H9 (cell line): ENCODE results near the gene PPFIBP2. TPM values are rescaled to one million over a fixed set of nuclear protein-coding genes. Genes with fewer than 3 reads are reported as not detected.

Experiments
- DNase-seq: peaks from one replicate; pipeline ENCODE4 v3.0.0-alpha.2; 2017
- H2AFZ ChIP-seq: one replicate; pipeline ENCODE4 v1.6.1; 2013; ENCODE audit warnings: mild to moderate bottlenecking, low read length, control low read depth, moderate library complexity
- H2AK5ac ChIP-seq: 2 replicates; pipeline ENCODE4 v1.6.1; 2013; ENCODE audit warnings: low read length, control low read depth, mixed read lengths; ENCODE audit not compliant: insufficient read length
- H2BK120ac ChIP-seq: one replicate; pipeline ENCODE4 v1.6.1; 2013; ENCODE audit warnings: low read depth, mild to moderate bottlenecking, low read length, control low read depth, inconsistent platforms; ENCODE audit not compliant: poor library complexity, severe bottlenecking
- H2BK12ac ChIP-seq: 2 replicates; pipeline ENCODE4 v1.6.1; 2013; ENCODE audit warnings: low read length, control low read depth, mixed read lengths, low read depth; ENCODE audit not compliant: insufficient read length
- H2BK15ac ChIP-seq: 2 replicates; pipeline ENCODE4 v1.6.1; 2013; ENCODE audit warnings: low read depth, low read length, control low read depth
- H2BK20ac ChIP-seq: one replicate; pipeline ENCODE4 v1.6.1; 2013; ENCODE audit warnings: low read depth, mild to moderate bottlenecking, low read length, control low read depth, inconsistent platforms; ENCODE audit not compliant: poor library complexity, severe bottlenecking
- H2BK5ac ChIP-seq: 2 replicates; pipeline ENCODE4 v1.6.1; 2013; ENCODE audit warnings: low read length, control low read depth, mixed read lengths; ENCODE audit not compliant: insufficient read length
- H3K14ac ChIP-seq: 2 replicates; pipeline ENCODE4 v1.6.1; 2013; ENCODE audit warnings: low read length, control low read depth; ENCODE audit not compliant: insufficient read depth
- H3K18ac ChIP-seq: 2 replicates; pipeline ENCODE4 v1.6.1; 2013; ENCODE audit warnings: low read depth, mild to moderate bottlenecking, mixed read lengths, low read length, control low read depth; ENCODE audit not compliant: insufficient read length
- H3K23ac ChIP-seq: 2 replicates; pipeline ENCODE4 v1.6.1; 2013; ENCODE audit warnings: low read length, control low read depth, mixed read lengths, low read depth; ENCODE audit not compliant: insufficient read length
- H3K23me2 ChIP-seq: 2 replicates; pipeline ENCODE4 v1.6.1; 2013; ENCODE audit warnings: low read depth, mild to moderate bottlenecking, mixed read lengths, low read length, control low read depth; ENCODE audit not compliant: insufficient read length, poor library complexity, severe bottlenecking
- H3K27ac ChIP-seq: 2 replicates; pipeline ENCODE4 v1.5.1; 2013; ENCODE audit warnings: low read length, control low read depth, mixed read lengths, low read depth; ENCODE audit not compliant: insufficient read length
- H3K27me3 ChIP-seq: 2 replicates; pipeline ENCODE4 v1.6.1; 2013; ENCODE audit warnings: low read length, control low read depth, inconsistent platforms; ENCODE audit not compliant: insufficient read depth
- H3K4ac ChIP-seq: 2 replicates; pipeline ENCODE4 v1.6.1; 2013; ENCODE audit warnings: low read depth, mild to moderate bottlenecking, control low read depth, inconsistent platforms, low read length, moderate library complexity
- H3K4me1 ChIP-seq: 2 replicates; pipeline ENCODE4 v1.6.1; 2013; ENCODE audit warnings: low read length, control low read depth, inconsistent platforms; ENCODE audit not compliant: insufficient read depth
- H3K4me2 ChIP-seq: 2 replicates; pipeline ENCODE4 v1.6.1; 2013; ENCODE audit warnings: low read length, control low read depth, mixed read lengths; ENCODE audit not compliant: insufficient read length, insufficient read depth
- H3K56ac ChIP-seq: 2 replicates; pipeline ENCODE4 v1.6.1; 2013; ENCODE audit warnings: low read depth, mild to moderate bottlenecking, mixed read lengths, low read length, control low read depth; ENCODE audit not compliant: insufficient read length
- H3K79me1 ChIP-seq: 2 replicates; pipeline ENCODE4 v1.6.1; 2013; ENCODE audit warnings: low read depth, mild to moderate bottlenecking, moderate library complexity, low read length, control low read depth, inconsistent platforms; ENCODE audit not compliant: insufficient read depth, poor library complexity, severe bottlenecking
- H3K79me2 ChIP-seq: 2 replicates; pipeline ENCODE4 v1.6.1; 2013; ENCODE audit warnings: low read length, control low read depth, inconsistent platforms; ENCODE audit not compliant: insufficient read depth
- H3K9ac ChIP-seq: 2 replicates; pipeline ENCODE4 v1.6.1; 2013; ENCODE audit warnings: low read length, control low read depth, mixed read lengths; ENCODE audit not compliant: insufficient read length; ENCODE audit errors: extremely low read depth
- H3K9me3 ChIP-seq: one replicate; pipeline ENCODE4 v1.6.1; 2013; ENCODE audit warnings: low read depth, low read length, inconsistent platforms; ENCODE audit not compliant: control insufficient read depth
- H3T11ph ChIP-seq: one replicate; pipeline ENCODE4 v1.6.1; 2013; ENCODE audit warnings: mild to moderate bottlenecking, low read length, control low read depth, inconsistent platforms
- H4K20me1 ChIP-seq: one replicate; pipeline ENCODE4 v1.6.1; 2013; ENCODE audit not compliant: control insufficient read depth, insufficient read length, insufficient read depth
- H4K5ac ChIP-seq: 2 replicates; pipeline ENCODE4 v1.6.1; 2013; ENCODE audit warnings: low read depth, mild to moderate bottlenecking, mixed read lengths, low read length, control low read depth; ENCODE audit not compliant: insufficient read length
- H4K8ac ChIP-seq: replicated peaks from 2 replicates; pipeline ENCODE4 v1.6.1; 2013; ENCODE audit warnings: low read length, control low read depth, mixed read lengths, low read depth; ENCODE audit not compliant: insufficient read length
- H4K91ac ChIP-seq: 2 replicates; pipeline ENCODE4 v1.6.1; 2013; ENCODE audit warnings: low read depth, mild to moderate bottlenecking, moderate library complexity, mixed read lengths, low read length, control low read depth; ENCODE audit not compliant: insufficient read length
- H3K27ac Mint-ChIP-seq, 3 experiments: 2 replicates in 2 of 3; 3 replicates in 1 of 3; pipeline ENCODE4 v1.8.0; 2020 to 2021; ENCODE audit warnings: mixed read lengths in 3 of 3, mild to moderate bottlenecking in 1 of 3, moderate library complexity in 1 of 3
- H3K27me3 Mint-ChIP-seq: 2 replicates; pipeline ENCODE4 v1.8.0; 2021; ENCODE audit warnings: low read depth, mild to moderate bottlenecking, moderate library complexity, mixed read lengths
- H3K36me3 Mint-ChIP-seq, 3 experiments: 2 replicates in 2 of 3; 3 replicates in 1 of 3; pipeline ENCODE4 v1.8.0; 2020 to 2021; ENCODE audit warnings: low read depth in 3 of 3, mixed read lengths in 3 of 3; ENCODE audit not compliant: insufficient read depth in 1 of 3
- H3K4me1 Mint-ChIP-seq, 2 experiments: 2 replicates each; pipeline ENCODE4 v1.8.0; 2020; ENCODE audit warnings: mixed read lengths in 2 of 2
- H3K4me3 Mint-ChIP-seq, 2 experiments: 2 replicates in 1 of 2; 3 replicates in 1 of 2; pipeline ENCODE4 v1.8.0; 2020 to 2021; ENCODE audit warnings: mild to moderate bottlenecking in 2 of 2, mixed read lengths in 2 of 2, moderate library complexity in 1 of 2
- H3K9me3 Mint-ChIP-seq, 2 experiments: 2 replicates in 1 of 2; 3 replicates in 1 of 2; pipeline ENCODE4 v1.8.0; 2020; ENCODE audit warnings: mild to moderate bottlenecking in 2 of 2, mixed read lengths in 2 of 2, moderate library complexity in 1 of 2
- WGBS: extraction: QIAGEN DNeasy Blood & Tissue Kit; methylation state at CpG from one replicate; pipeline ENCODE4 v1.1.7; 2013; ENCODE audit warnings: missing lambda C conversion rate, low lambda C conversion rate, mixed read lengths; ENCODE audit not compliant: insufficient read length; ENCODE audit errors: extremely low coverage; 5-methylcytosine and 5-hydroxymethylcytosine counted together
- total RNA-seq: library from RNA; stranded (reverse); gene quantifications from 2 replicates; pipeline ENCODE4 v1.2.1, GENCODE V29; 2021
- TF ChIP-seq, protein P1 (sequence below): fragments of 200-600 bp; sonication (generic); conservative IDR thresholded peaks from 3 replicates; pipeline ENCODE4 v1.8.0; 2021; ENCODE audit warnings: antibody characterized with exemption, mild to moderate bottlenecking

The PPFIBP2 gene
- total RNA-seq, 1 experiment from 2014 or later = 8.3 TPM

DNA sequence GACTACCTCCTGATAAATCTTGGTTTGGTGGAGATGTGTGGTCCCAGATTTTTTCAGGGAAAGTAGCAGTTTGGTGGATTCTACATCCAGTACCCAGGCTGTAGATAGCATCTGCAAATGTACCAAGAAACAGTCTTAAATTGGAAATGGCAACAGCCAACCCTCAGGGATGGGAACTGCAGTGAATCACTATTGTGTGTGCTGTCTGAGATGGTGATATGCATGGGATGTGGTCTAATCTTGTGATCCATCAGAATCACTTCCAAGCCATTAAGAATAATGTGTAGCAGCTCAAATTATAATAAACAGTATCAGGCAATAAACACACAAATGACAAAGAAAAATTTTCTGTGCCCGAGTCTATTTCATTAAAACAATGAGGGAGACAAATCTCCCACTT lies 25.1 kb upstream of the PPFIBP2 start:
- Histone ChIP-seq H2BK15ac (no peak overlapping the region), H3K14ac (no peak overlapping the region), H3T11ph (no peak overlapping the region), H3K79me2 (no peaks in the 10 kb centered on the region), H3K27me3 (no peaks in the 10 kb centered on the region), H3K79me1 (no peaks in the 10 kb centered on the region), H2BK12ac (no peak overlapping the region), H2BK120ac (no peak overlapping the region), H3K4ac (no peak overlapping the region), H3K9ac (no peak overlapping the region), H3K27ac (no peak overlapping the region), H4K91ac (no peak overlapping the region), H3K9me3 (no peaks in the 10 kb centered on the region), H3K4me1 (peaks cover 3% of the 10 kb centered on the region; the same call in 1 of the 2 replicates), H3K56ac (no peak overlapping the region), H4K5ac (no peak overlapping the region), H2AFZ (no peak overlapping the region), H2AK5ac (no peak overlapping the region), H3K4me2 (no peak overlapping the region), H2BK20ac (no peak overlapping the region), H4K20me1 (no peaks in the 10 kb centered on the region), H2BK5ac (no peak overlapping the region), H4K8ac (no peak overlapping the region), H3K23me2 (no peaks in the 10 kb centered on the region), H3K23ac (no peak overlapping the region), H3K18ac (no peak overlapping the region)
- no peak overlapping the region for H3K27ac Mint-ChIP-seq
- TF ChIP-seq, protein P1, sequence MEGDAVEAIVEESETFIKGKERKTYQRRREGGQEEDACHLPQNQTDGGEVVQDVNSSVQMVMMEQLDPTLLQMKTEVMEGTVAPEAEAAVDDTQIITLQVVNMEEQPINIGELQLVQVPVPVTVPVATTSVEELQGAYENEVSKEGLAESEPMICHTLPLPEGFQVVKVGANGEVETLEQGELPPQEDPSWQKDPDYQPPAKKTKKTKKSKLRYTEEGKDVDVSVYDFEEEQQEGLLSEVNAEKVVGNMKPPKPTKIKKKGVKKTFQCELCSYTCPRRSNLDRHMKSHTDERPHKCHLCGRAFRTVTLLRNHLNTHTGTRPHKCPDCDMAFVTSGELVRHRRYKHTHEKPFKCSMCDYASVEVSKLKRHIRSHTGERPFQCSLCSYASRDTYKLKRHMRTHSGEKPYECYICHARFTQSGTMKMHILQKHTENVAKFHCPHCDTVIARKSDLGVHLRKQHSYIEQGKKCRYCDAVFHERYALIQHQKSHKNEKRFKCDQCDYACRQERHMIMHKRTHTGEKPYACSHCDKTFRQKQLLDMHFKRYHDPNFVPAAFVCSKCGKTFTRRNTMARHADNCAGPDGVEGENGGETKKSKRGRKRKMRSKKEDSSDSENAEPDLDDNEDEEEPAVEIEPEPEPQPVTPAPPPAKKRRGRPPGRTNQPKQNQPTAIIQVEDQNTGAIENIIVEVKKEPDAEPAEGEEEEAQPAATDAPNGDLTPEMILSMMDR = no peak
- no peaks in the 10 kb centered on the region for H3K36me3 Mint-ChIP-seq
- no peak overlapping the region for H3K4me3 Mint-ChIP-seq
- H3K4me1 Mint-ChIP-seq = peaks cover 25 to 34% of the 10 kb centered on the region in 2 experiments
- DNase-seq = no peak
- WGBS = no CpG with 5 or more reads among the region's 1 CpG
- no peaks in the 10 kb centered on the region for H3K27me3 Mint-ChIP-seq
- no peaks in the 10 kb centered on the region for H3K9me3 Mint-ChIP-seq
